Activated CD8-positive, alpha-beta T cell treated with anti-CD3 and anti-CD28 coated beads for 36 hours (primary cell): ENCODE data around the gene RBMS3. TPM values are rescaled to one million over a fixed set of nuclear protein-coding genes. Genes with fewer than 3 reads are reported as not detected.

Experiments
- ATAC-seq: fragments of 200-7000 bp; cut with Tn5 transposase; one replicate; pipeline ENCODE4 v1.10.0; 2021; ENCODE audit warnings: mild to moderate bottlenecking, moderate library complexity
- CTCF ChIA-PET: fragments of 350-600 bp; sonication (Branson Sonifier 250); formaldehyde crosslinking; loops from one replicate; lab custom pipeline; 2021; ENCODE audit warnings: antibody characterized with exemption; lab: Charles Lee
- POLR2A ChIA-PET: fragments of 350-600 bp; sonication (Branson Sonifier 250); formaldehyde crosslinking; loops from one replicate; lab custom pipeline; 2021; ENCODE audit warnings: antibody characterized with exemption; lab: Charles Lee
- DNase-seq: peaks from one replicate; pipeline ENCODE4 v3.0.0-alpha.2; 2020
- H3K27ac Mint-ChIP-seq: one replicate; pipeline ENCODE4 v1.8.0; 2021; ENCODE audit warnings: mild to moderate bottlenecking, mixed read lengths
- H3K27me3 Mint-ChIP-seq: one replicate; pipeline ENCODE4 v1.8.0; 2021; ENCODE audit warnings: mixed read lengths
- H3K36me3 Mint-ChIP-seq: one replicate; pipeline ENCODE4 v1.8.0; 2021; ENCODE audit warnings: low read depth, mixed read lengths
- H3K4me1 Mint-ChIP-seq: one replicate; pipeline ENCODE4 v1.8.0; 2021; ENCODE audit warnings: low read depth, mixed read lengths
- H3K4me3 Mint-ChIP-seq: one replicate; pipeline ENCODE4 v1.8.0; 2021; ENCODE audit warnings: mild to moderate bottlenecking, moderate library complexity, mixed read lengths
- H3K9me3 Mint-ChIP-seq: one replicate; pipeline ENCODE4 v1.8.0; 2021; ENCODE audit warnings: mixed read lengths
- intact Hi-C: fragments of 100-400 bp; cut with micrococcal nuclease; formaldehyde crosslinking; loops from one replicate; pipeline ENCODE4 v1.10.0; 2022
- total RNA-seq, 2 experiments: library from RNA; stranded (reverse); gene quantifications; one replicate each; pipeline ENCODE4 v1.2.3, GENCODE V29; 2021
- TF ChIP-seq, protein P1 (sequence below): fragments of 200-600 bp; IDR thresholded peaks from one replicate; pipeline ENCODE4 v1.8.0; 2022; ENCODE audit warnings: antibody characterized with exemption, mild to moderate bottlenecking

Gene RBMS3
- total RNA-seq, 2 experiments from 2014 or later = 2.3 to 2.8 TPM

DNA sequence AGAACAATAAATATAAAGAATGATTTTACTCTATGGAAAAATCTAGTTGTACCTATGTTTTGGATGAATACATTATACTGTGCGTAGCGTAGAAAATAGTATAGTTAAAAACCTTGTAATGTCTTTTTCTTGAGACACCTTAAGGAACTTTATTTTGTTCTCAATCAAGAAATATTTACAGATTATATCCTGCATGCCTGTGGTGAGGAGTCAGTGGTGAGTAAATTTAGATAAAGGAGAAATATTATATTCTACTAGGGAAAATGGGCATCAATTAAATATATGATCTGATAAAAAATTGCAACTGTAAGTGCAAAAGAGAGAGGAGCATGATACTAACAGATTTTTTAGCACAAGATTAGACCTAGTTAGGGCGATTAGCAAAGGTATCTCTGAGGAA, 157.7 kb downstream of the RBMS3 start:
- DNase-seq (no peak), ATAC-seq (no peak)
- intact Hi-C loops = no loop called here
- H3K36me3 Mint-ChIP-seq = no peaks in the 10 kb centered on the region
- H3K4me1 Mint-ChIP-seq = peaks cover 4% of the 10 kb centered on the region
- ChIA-PET POLR2A (no interaction called here), CTCF (no interaction called here)
- no peak overlapping the region for H3K4me3 Mint-ChIP-seq
- no peak overlapping the region for H3K27ac Mint-ChIP-seq
- TF ChIP-seq, protein P1, sequence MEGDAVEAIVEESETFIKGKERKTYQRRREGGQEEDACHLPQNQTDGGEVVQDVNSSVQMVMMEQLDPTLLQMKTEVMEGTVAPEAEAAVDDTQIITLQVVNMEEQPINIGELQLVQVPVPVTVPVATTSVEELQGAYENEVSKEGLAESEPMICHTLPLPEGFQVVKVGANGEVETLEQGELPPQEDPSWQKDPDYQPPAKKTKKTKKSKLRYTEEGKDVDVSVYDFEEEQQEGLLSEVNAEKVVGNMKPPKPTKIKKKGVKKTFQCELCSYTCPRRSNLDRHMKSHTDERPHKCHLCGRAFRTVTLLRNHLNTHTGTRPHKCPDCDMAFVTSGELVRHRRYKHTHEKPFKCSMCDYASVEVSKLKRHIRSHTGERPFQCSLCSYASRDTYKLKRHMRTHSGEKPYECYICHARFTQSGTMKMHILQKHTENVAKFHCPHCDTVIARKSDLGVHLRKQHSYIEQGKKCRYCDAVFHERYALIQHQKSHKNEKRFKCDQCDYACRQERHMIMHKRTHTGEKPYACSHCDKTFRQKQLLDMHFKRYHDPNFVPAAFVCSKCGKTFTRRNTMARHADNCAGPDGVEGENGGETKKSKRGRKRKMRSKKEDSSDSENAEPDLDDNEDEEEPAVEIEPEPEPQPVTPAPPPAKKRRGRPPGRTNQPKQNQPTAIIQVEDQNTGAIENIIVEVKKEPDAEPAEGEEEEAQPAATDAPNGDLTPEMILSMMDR = no peak
- no peaks in the 10 kb centered on the region for H3K9me3 Mint-ChIP-seq
- H3K27me3 Mint-ChIP-seq = peaks cover 11% of the 10 kb centered on the region

DNA sequence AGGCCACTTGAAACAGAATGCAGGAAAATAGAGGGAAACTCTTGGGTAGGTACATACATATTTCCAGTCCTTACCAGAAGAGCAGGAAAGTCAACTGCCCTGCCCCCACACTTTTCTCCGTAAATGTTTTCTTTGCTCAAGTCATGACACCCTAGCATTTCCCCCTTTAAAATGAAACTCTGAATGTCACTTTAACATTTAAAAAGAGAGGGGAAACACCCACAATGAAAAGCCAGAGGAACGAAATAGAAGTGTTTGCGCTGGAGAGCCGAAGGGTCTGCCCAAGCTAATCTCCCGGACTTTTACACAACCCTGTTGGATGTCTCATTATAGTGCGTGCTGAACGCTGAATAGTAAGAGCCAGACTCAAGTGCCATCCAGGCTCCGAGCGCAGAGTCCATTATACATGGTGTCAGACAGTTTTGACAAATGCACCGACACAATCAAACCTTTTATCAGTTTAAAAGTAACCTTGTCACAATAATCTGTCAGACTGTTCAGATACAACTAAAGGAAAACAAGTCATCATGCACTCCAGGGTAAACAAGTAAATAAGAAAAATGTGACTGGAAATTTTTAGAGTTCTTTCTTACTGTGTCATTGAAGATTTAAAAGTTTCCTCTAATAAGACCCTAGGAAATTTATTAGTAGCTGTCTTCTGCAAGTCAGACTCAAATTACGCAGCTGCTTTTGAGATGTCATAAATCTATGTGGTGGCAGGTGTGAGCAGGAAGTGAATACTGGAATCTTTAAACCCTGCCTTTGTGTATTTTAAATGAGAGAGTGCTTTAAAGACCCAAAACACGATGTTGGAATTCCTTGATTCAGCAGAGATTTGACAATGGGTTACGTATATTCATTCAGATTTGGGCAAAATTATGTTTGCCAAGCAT, 159.8 kb downstream of the RBMS3 start:
- peak overlapping the region; percentile 10 for H3K4me3 Mint-ChIP-seq
- DNase-seq = no peak

DNA sequence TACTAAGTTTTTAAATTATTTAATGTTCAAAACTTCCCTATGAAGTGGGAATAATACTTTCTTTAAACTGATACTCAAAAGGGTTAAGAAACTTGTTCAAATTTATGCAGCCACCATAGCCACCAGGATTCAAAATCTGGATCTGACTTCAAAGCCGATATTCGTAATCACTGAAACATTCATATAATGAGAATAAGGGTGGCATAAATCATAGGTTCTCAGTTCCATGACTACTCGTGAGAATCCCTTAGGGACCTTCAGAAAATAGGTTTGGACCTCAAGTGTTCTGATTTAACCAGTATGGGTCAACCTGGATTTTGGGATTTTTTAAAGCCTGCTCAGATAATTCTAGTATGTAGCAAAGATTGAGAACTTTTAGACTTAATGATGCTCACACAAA, 160.6 kb downstream of the RBMS3 start:
- Mint-ChIP-seq H3K36me3 (no peaks in the 10 kb centered on the region), H3K9me3 (no peaks in the 10 kb centered on the region), H3K4me1 (peaks cover 4% of the 10 kb centered on the region), H3K27ac (no peak overlapping the region), H3K4me3 (no peak overlapping the region), H3K27me3 (peaks cover 11% of the 10 kb centered on the region)
- ATAC-seq (no peak), DNase-seq (no peak)
- TF ChIP-seq, protein P1 = no peak
- CTCF ChIA-PET = no interaction called here
- POLR2A ChIA-PET = no interaction called here
- intact Hi-C loops = no loop called here

More for the DNA sequence above, 159.8 kb downstream of the RBMS3 start:
- H3K27ac Mint-ChIP-seq = no peak overlapping the region
- peak; percentile 45 for ATAC-seq
- TF ChIP-seq, protein P1 = no peak
- intact Hi-C loops = no loop called here
- no peaks in the 10 kb centered on the region for H3K9me3 Mint-ChIP-seq
- H3K4me1 Mint-ChIP-seq = peaks cover 4% of the 10 kb centered on the region
- H3K27me3 Mint-ChIP-seq = peaks cover 11% of the 10 kb centered on the region
- H3K36me3 Mint-ChIP-seq = no peaks in the 10 kb centered on the region
- ChIA-PET CTCF (no interaction called here), POLR2A (no interaction called here)

DNA sequence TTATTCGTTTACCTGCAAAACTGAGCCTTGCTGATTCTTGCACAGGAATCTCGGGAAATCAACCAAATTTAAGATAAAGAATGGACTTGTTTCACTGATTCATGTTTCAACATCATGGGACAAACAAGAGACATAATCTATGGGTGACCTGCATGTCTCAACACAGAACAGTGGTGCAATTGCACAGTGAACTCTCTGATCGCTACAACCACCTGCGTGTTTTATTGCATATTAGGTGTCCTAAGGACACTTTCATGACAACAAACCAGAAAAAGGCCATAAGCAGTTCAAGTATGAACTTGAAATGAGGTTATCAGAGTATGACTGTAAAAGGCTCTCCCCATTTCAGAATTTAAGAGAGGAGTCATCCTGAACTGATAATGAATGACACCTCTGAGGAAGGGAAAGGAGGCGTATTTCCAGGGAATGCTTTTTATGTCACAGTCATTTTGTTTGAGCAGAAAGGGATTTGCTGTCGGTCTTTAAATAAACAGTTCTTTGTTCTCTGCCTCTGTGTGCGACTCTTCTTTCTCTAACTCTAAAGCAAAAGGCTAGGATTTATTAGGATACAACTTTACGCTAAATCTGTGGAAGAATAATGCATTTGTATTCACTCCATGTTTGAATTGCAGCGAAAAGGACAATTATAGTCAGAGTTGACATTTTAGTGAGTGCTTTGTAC, 167.2 kb downstream of the RBMS3 start:
- TF ChIP-seq, protein P1 = no peak
- no peak for DNase-seq
- Mint-ChIP-seq H3K27me3 (no peaks in the 10 kb centered on the region), H3K4me3 (no peak overlapping the region), H3K27ac (no peak overlapping the region), H3K4me1 (no peaks in the 10 kb centered on the region), H3K9me3 (no peaks in the 10 kb centered on the region), H3K36me3 (no peaks in the 10 kb centered on the region)
- intact Hi-C loops = no loop called here
- ChIA-PET CTCF (no interaction called here), POLR2A (no interaction called here)
- ATAC-seq = no peak

DNA sequence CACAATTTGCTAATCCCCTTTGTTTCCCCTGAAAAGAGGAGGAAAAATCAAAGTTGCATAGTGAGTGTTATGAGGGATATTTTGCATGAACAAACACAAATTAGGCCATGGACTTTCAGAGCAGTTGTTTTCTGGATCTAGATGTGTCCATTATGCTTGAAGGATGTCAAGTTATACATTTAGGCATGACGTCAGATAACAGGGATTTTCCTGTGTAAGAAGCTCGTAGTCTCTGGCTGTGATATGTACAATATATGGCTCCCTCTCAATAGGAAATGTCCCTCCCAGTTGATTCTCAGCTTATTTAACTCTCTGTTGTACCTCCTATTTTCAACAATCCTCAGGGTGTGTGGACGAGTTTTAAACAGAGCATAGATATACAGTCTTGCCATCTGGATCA, 171.0 kb downstream of the RBMS3 start:
- ATAC-seq = no peak
- H3K27ac Mint-ChIP-seq = no peak overlapping the region
- no peak overlapping the region for H3K4me3 Mint-ChIP-seq
- ChIA-PET POLR2A (no interaction called here), CTCF (no interaction called here)
- no peaks in the 10 kb centered on the region for H3K36me3 Mint-ChIP-seq
- H3K9me3 Mint-ChIP-seq = no peaks in the 10 kb centered on the region
- TF ChIP-seq, protein P1 = no peak
- intact Hi-C loops = no loop called here
- no peak for DNase-seq
- H3K4me1 Mint-ChIP-seq = no peaks in the 10 kb centered on the region
- H3K27me3 Mint-ChIP-seq = no peaks in the 10 kb centered on the region
